GM19023 (cell line): Measurements from ENCODE around the gene PIK3R2.

ENCODE experiments used
- ATAC-seq: cut with Tn5 transposase; IDR thresholded peaks from one replicate; pipeline ENCODE4 v1.9.1; 2021; ENCODE audit warnings: mild to moderate bottlenecking, moderate library complexity; ENCODE audit not compliant: unreplicated experiment

The PIK3R2 gene

GRCh38 chr19:18122860-18123795, 29.8 kb upstream of the PIK3R2 start:
- no peak for ATAC-seq

GRCh38 chr19:18123819-18124218, 29.1 kb upstream of the PIK3R2 start:
- ATAC-seq: no peak

GRCh38 chr19:18126097-18126496, 26.9 kb upstream of the PIK3R2 start:
- no peak for ATAC-seq

GRCh38 chr19:18128044-18128443, 24.9 kb upstream of the PIK3R2 start:
- no peak for ATAC-seq

GRCh38 chr19:18128805-18129204, 24.2 kb upstream of the PIK3R2 start:
- no peak for ATAC-seq

GRCh38 chr19:18130523-18131242, 22.3 kb upstream of the PIK3R2 start:
- ATAC-seq: no peak

GRCh38 chr19:18131841-18132596, 20.9 kb upstream of the PIK3R2 start:
- no peak for ATAC-seq

- ATAC-seq: no peak
Observed at GRCh38 chr19:18135712-18136584, 17.0 kb upstream of the PIK3R2 start.

- no peak for ATAC-seq
Observed at GRCh38 chr19:18137242-18137641, 15.7 kb upstream of the PIK3R2 start.

GRCh38 chr19:18137657-18138339, 15.2 kb upstream of the PIK3R2 start:
- ATAC-seq: no peak

- no peak for ATAC-seq
Observed at GRCh38 chr19:18140473-18140872, 12.5 kb upstream of the PIK3R2 start.

- no peak for ATAC-seq
Observed at GRCh38 chr19:18141031-18141430, 11.9 kb upstream of the PIK3R2 start.

- no peak for ATAC-seq
Observed at GRCh38 chr19:18143902-18144301, 9.1 kb upstream of the PIK3R2 start.

GRCh38 chr19:18144361-18144760, 8.6 kb upstream of the PIK3R2 start:
- no peak for ATAC-seq

- ATAC-seq: no peak
Observed at GRCh38 chr19:18144906-18145305, 8.1 kb upstream of the PIK3R2 start.

- ATAC-seq: no peak
Observed at GRCh38 chr19:18145391-18145999, 7.5 kb upstream of the PIK3R2 start.

GRCh38 chr19:18147396-18147795, 5.6 kb upstream of the PIK3R2 start:
- no peak for ATAC-seq

- ATAC-seq: no peak
Observed at GRCh38 chr19:18149596-18149975, 3.4 kb upstream of the PIK3R2 start.
